ENCODE measurements around the gene DPRX.
"Not testable (repeated sequence)": the region's sequence is repeated elsewhere in the genome, so short reads cannot be mapped to it uniquely, and the experiment has no call there.

Gene DPRX

GRCh38 chr19:53644061-53644816, 12.4 kb downstream of the DPRX start:
- no peak for DNase-seq (ENCODE audit: extremely low read depth in 1 of 2, low read depth in 1 of 2)

- DNase-seq (ENCODE audit: extremely low read depth in 1 of 2, low read depth in 1 of 2): no peak
These were observed 14.3 kb downstream of the DPRX start for GRCh38 chr19:53646144-53646543.

GRCh38 chr19:53647350-53647749, 15.6 kb downstream of the DPRX start:
- no peak for DNase-seq (ENCODE audit: extremely low read depth in 1 of 2, low read depth in 1 of 2)

GRCh38 chr19:53647792-53648191, 16.0 kb downstream of the DPRX start:
- no peak for DNase-seq (ENCODE audit: extremely low read depth in 1 of 2, low read depth in 1 of 2)

- no peak for DNase-seq (ENCODE audit: extremely low read depth in 1 of 2, low read depth in 1 of 2)
These were observed 18.2 kb downstream of the DPRX start for GRCh38 chr19:53649746-53650593.

GRCh38 chr19:53652476-53652875, 20.7 kb downstream of the DPRX start:
- DNase-seq (ENCODE audit: extremely low read depth in 1 of 2, low read depth in 1 of 2): no peak

- no peak for DNase-seq (ENCODE audit: extremely low read depth in 1 of 2, low read depth in 1 of 2)
These were observed 23.4 kb downstream of the DPRX start for GRCh38 chr19:53655042-53655665.

- no peak for DNase-seq (ENCODE audit: extremely low read depth in 1 of 2, low read depth in 1 of 2)
These were observed 25.5 kb downstream of the DPRX start for GRCh38 chr19:53657330-53657729.

- DNase-seq (ENCODE audit: extremely low read depth in 1 of 2, low read depth in 1 of 2): no peak
These were observed 26.0 kb downstream of the DPRX start for GRCh38 chr19:53657778-53658177.

- no peak for DNase-seq (ENCODE audit: extremely low read depth in 1 of 2, low read depth in 1 of 2)
These were observed 27.5 kb downstream of the DPRX start for GRCh38 chr19:53659292-53659691.

GRCh38 chr19:53660584-53660983, 28.8 kb downstream of the DPRX start:
- DNase-seq (ENCODE audit: extremely low read depth in 1 of 2, low read depth in 1 of 2): no peak

GRCh38 chr19:53662209-53662608, 30.4 kb downstream of the DPRX start:
- no peak for DNase-seq (ENCODE audit: extremely low read depth in 1 of 2, low read depth in 1 of 2)

- DNase-seq (ENCODE audit: extremely low read depth in 1 of 2, low read depth in 1 of 2): no peak
These were observed 32.4 kb downstream of the DPRX start for GRCh38 chr19:53664152-53664551.

- DNase-seq (ENCODE audit: extremely low read depth in 1 of 2, low read depth in 1 of 2): no peak
These were observed 33.0 kb downstream of the DPRX start for GRCh38 chr19:53664760-53665159.

GRCh38 chr19:53666331-53666730, 34.5 kb downstream of the DPRX start:
- DNase-seq (ENCODE audit: extremely low read depth in 1 of 2, low read depth in 1 of 2): not testable (repeated sequence)

- not testable (repeated sequence) for DNase-seq (ENCODE audit: extremely low read depth in 1 of 2, low read depth in 1 of 2)
These were observed 37.0 kb downstream of the DPRX start for GRCh38 chr19:53668804-53669203.

- DNase-seq (ENCODE audit: extremely low read depth in 1 of 2, low read depth in 1 of 2): no peak
These were observed 38.5 kb downstream of the DPRX start for GRCh38 chr19:53670345-53670744.

- no peak for DNase-seq (ENCODE audit: extremely low read depth in 1 of 2, low read depth in 1 of 2)
These were observed 39.9 kb downstream of the DPRX start for GRCh38 chr19:53671663-53672062.
